Measurements from ENCODE around the gene BAZ1B.

DNA sequence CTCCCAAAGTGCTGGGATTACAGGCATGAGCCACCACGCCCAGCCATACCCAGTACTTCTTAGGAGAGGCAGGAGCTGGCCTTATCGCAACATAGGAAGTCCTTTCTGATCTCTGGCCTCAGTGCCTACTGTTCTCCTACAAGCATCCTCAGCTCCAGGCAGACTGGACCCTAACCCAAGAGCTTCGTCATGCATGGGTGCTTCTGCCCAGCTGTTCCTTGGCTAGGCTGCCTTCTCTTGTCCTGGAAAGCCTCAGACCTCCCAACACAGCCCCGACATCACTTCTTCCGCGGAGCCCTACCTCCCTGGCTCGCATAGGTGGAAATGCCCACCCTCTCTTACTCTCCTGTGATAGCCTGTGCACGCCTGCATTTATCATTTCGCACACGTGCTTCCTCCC lies 19.6 kb upstream of the BAZ1B start:
- no peak for TF ChIP-seq CTCF (IDR thresholded peaks at IDR 0.05; ENCODE audit: low read depth, low read length, poor library complexity, severe bottlenecking)
- TF ChIP-seq EZH2phosphoT487 (IDR thresholded peaks at IDR 0.05; ENCODE audit: borderline replicate concordance, low read length) = no peak
